AG09319 (cell line): ENCODE results near the gene EBLN2.

Experiments
- DNase-seq: peaks from one replicate; pipeline ENCODE4 v3.0.0-alpha.2; 2010; ENCODE audit warnings: low read depth; ENCODE audit errors: extremely low read depth
- TF ChIP-seq, protein P1 (sequence below): IDR thresholded peaks from 2 replicates; pipeline ENCODE4 v1.5.1; 2011; ENCODE audit warnings: low read depth, mild to moderate bottlenecking, inconsistent platforms, low read length, moderate library complexity

Gene EBLN2

DNA sequence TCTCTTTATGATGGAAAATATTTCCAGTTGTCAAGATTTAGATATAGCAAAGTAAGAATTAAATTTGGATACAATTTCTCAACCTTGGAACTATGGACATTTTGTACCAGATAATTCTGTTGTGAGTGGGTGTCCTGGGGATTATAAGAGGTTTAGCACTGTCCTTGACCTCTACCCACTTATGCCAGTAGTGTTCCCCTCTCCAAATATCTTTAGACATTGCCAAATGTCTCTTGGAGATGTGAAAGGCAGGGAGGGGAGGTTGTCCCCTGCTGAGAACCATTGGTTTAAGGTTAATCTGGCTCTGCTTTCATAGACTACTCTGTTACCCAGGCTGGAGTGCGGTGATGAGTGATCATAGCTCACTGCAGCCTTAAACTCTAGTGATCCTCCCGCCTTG lies at the start of gene EBLN2:
EBLN2 (plus strand) TSS at position 244 of the 400 bp plus-strand sequence. CDS start 423 bp downstream, outside the sequence.
- DNase-seq = no peak
- TF ChIP-seq, protein P1, sequence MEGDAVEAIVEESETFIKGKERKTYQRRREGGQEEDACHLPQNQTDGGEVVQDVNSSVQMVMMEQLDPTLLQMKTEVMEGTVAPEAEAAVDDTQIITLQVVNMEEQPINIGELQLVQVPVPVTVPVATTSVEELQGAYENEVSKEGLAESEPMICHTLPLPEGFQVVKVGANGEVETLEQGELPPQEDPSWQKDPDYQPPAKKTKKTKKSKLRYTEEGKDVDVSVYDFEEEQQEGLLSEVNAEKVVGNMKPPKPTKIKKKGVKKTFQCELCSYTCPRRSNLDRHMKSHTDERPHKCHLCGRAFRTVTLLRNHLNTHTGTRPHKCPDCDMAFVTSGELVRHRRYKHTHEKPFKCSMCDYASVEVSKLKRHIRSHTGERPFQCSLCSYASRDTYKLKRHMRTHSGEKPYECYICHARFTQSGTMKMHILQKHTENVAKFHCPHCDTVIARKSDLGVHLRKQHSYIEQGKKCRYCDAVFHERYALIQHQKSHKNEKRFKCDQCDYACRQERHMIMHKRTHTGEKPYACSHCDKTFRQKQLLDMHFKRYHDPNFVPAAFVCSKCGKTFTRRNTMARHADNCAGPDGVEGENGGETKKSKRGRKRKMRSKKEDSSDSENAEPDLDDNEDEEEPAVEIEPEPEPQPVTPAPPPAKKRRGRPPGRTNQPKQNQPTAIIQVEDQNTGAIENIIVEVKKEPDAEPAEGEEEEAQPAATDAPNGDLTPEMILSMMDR = no peak

DNA sequence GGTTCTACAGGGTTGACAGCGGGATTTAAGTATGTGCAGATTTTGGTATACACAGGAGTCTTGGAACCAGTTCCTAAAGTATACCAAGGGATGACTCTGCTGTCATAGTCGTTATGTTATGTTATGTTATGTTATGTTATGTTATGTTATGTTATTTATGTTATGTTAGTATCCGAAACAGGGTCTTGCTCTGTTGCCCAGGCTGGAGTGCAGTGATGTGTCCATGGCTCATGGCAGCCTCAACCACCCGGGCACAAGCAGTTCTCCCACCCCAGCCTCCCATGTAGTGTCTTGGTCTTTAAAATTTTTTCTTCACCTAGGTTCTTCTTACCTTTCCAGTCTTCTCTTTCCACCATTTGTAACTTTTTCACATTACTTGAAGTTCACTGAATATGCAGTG lies 43.2 kb upstream of the EBLN2 start:
- TF ChIP-seq, protein P1 = no peak

DNA sequence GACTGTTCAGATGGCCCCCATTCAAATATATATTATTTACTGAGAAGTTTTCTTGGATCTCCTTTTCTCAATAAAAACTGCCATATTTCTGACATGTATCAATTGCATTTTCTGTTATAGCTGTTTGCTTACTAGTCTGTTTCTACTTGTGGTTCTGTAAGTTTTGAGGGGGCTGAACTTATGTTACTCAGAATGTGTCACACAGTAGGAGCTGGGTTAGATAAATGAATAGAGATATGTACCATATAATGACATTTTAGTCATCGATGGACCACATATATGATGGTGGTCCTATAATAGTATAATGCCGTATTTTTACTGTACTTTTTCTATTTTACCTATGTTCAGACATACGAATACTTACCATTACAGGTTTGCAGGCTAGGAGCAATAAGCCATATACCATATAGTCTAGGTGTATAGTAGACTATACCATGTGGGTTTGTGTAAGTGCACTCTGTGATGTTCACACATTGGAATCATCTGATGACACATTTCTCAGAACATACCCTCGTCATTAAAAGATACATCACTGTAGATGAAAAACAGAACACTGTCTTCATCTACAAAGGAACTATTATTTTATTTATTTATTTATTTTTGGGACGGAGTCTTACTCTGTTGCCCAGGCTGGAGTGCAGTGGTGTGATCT lies 42.5 kb upstream of the EBLN2 start:
- TF ChIP-seq, protein P1 = no peak
- DNase-seq = no peak

More for the DNA sequence above, 43.2 kb upstream of the EBLN2 start:
- DNase-seq = no peak

DNA sequence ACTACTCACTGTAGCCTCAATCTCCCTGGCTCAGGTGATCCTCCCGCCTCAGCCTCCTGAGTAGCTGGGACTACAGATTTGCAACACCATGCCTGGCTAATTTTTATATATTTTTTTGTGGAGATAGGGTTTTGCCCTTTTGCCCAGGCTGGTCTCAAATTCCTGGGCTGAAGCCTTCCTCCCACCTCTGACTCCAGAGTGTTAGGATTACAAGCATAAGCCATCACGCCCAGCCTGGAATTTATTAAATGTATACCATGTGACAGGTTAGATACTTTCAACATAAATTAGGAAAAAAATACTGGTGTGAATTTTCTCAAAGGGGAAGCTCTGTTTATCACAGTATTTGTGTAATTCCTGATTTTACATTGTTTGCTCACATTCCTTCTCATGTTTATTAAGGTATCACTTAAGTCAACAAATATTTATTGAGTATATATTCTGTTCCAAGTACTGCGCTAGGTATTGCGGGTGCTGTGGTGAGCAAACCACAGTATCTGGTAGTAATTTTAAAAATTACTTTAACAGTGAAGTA lies 40.1 kb upstream of the EBLN2 start:
- no peak for DNase-seq

DNA sequence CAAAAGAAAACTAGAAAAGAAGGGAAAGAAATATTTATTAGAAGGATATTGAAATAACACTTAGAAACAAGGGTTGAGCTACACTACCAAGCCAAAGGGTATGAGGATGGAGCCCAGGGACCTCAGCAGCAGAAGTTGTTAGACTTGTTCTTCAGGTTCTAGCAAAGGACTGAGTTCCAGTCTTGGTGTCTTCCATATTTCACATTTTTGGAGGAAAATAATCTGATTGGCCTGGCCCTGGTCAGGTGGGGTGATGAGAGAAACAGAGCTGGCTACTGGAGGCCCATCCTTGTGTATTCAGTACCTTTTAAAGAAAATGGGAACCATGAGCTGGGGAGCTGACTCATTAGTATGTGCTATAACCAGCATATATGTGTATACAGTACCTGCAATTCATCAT lies 36.6 kb upstream of the EBLN2 start:
- TF ChIP-seq, protein P1 = no peak
- no peak for DNase-seq

More for the DNA sequence above, 40.1 kb upstream of the EBLN2 start:
- TF ChIP-seq, protein P1 = no peak

DNA sequence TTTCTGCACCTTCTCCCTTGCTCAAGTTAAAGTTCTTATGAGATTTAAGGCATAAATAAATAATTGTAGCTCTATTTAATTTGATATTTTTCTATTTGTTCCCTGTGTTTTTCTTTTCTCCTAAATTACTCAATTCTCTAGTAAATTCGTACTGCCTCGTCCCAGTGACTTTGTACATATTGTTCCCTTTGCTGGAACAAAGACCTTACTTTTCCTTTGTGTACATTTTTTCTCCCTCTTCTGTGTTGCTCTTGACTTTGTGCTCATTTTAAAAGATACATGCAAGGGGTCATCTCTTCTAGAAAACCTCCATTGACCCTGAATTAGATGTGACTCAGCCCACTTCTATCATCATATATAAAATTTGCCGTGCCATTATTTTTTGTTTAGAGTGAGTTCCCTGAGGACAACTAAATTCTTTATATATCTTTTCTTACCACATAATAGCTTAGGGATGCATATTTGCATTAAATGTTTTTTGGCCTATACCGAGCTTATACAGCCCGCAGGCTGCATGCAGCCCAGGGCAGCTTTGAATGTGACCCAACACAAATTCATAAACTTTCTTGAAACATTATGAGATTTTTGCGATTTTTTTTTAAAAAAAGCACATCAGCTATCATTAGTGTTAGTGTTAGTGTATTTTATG lies 35.2 kb upstream of the EBLN2 start:
- no peak for DNase-seq
- TF ChIP-seq, protein P1 = no peak

DNA sequence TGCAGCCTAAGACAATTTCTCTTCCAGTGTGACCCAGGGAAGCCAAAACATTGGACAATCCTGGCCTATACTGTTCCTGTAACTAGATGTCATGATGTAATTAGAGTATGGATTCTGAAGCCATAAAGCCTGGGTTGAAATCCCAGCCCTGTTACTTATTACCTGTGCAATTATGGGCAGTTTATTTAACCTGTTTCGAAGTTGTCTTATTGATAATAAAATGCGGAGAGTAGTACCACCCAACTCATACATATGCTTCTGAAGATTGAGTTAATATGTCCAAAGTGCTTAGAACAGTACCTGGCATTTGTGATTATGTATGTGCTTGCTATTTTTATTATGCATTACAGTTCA lies 34.7 kb upstream of the EBLN2 start:
- no peak for DNase-seq
- TF ChIP-seq, protein P1 = no peak
